Stimulated activated CD4-positive, alpha-beta T cell treated with anti-CD3 and anti-CD28 coated beads, Interleukin-15, amount 100 ng/mL, for 48 hours (primary cell): Measurements from ENCODE around the gene ARHGAP27.

Experiments used
- DNase-seq, 2 donors: peaks; one replicate each; pipeline ENCODE4 v3.0.0-alpha.2; 2020; ENCODE audit warnings: low read depth in 2 of 2

The ARHGAP27 gene

DNA sequence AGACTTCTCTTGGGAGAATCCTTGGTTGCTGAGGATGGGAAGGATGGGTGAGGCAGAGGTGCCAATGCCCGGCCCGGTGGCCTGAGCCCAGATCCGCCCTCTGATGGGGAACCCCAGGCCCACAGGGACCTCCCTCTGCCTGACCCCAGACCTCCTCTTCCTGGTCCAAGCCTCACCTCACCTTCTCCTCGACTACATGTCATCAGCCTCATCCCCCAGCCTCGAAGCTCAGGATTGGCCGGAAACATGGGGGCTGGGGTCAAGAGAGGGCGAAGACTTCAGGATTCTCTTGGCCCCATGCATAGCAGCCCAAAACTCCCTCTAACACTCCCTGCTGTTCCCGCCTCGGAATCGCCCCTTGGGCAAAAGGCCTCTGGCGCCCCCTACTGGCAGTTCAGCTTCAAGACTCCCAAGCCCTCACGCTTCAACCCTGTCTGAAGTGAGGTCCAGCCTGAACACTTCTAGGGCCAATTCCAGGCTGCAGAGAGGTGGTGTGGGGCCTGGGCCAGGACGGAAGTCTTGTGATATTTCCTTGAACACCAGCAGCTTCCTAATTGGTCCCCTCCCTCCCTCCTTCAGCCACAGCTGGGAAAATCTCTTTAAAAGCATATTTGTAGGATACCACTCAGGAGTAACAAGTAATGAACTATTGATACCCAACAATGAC is 47.2 kb downstream of the ARHGAP27 start:
- peak; percentile 83 to 90 for DNase-seq

DNA sequence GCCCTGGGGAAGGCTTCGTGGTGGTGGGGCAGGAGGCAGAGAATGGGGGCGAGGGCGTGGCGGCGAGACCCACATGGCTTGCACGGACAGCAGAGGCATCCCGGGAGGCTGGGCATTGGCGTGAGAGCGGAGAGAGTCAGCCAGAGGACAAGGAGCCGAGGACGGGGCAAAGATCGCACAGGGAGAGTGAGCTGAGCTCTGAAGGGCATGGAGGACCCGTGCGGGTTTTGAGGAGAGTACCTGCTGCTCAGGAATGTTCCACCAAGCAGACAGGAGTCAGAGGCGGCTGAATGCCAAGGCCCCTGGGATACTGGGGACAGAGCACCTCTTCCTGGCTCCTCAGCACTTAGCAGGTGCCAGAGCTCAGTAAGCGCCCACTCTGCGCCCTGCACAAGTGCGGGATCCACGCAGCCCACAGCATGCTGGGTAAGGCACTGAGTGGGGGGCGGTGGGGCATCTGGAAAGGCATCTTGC is 47.8 kb downstream of the ARHGAP27 start:
- no peak for DNase-seq

- DNase-seq: no peak
Measured at GRCh38 chr17:45384047-45384788, 48.5 kb downstream of the ARHGAP27 start.

- no peak for DNase-seq
Measured at GRCh38 chr17:45383003-45383402, 49.7 kb downstream of the ARHGAP27 start.

GRCh38 chr17:45382226-45382625 is 50.4 kb downstream of the ARHGAP27 start:
- DNase-seq: no peak

DNA sequence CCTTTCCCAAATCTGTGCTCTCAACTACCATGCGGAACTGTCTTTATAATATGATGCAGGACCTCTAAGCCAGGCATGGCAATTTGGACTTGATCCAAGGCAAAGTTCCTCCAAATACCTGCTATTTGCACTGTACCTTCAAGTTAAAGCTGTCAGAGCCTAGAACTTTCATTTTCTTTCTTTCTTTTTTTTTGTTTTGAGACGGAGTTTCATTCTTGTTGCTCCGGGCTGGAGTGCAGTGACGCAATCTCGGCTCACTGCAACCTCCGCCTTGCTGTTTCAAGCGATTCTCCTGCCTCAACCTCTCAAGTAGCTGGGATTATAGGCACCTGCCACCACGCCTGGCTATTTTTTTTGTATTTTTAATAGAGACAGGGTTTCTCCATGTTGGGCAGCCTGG is 51.7 kb downstream of the ARHGAP27 start:
- no peak for DNase-seq

GRCh38 chr17:45380046-45380765 is 52.5 kb downstream of the ARHGAP27 start:
- no peak for DNase-seq

DNA sequence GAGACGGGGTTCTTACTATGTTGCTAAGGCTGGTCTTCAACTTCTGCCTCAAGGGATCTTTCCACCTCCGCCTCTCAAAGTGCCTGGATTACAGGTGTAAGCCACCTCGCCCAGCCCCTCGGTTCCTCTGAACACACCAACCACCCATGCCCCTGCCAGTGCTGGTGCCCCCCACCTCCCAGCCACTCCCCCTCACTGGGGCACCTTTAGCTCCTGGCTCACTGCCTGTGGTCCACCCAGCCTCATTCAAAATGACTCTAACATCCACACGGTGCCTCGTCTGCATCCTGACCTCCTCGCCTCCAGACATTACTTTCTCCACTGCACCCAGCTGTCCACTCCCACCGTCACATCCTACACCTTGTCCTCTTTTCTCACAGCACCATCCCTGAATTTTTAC is 55.3 kb downstream of the ARHGAP27 start:
- no peak for DNase-seq

GRCh38 chr17:45376171-45377005 is 56.3 kb downstream of the ARHGAP27 start:
- no peak for DNase-seq

DNA sequence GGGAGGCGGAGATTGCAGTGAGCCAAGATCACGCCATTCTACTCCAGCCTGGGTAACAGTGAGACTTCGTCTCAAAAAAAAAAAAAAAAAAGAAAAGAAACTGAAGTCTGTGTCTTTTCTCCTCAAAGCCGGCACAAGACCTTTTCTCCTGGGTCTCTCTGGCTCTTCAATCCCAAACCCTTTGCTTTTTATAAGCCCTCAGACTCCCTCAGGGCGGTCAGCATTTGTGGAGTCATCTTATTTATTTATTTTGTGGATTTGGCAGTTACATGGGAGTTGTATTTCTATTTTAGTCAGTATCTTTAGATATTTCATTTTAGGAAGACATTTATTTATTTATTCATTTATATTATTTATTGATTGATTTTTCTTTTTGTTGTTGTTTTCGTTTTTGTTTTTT is 58.2 kb downstream of the ARHGAP27 start:
- no peak for DNase-seq

- DNase-seq: no peak
Measured at GRCh38 chr17:45372325-45372869, 60.3 kb downstream of the ARHGAP27 start.

GRCh38 chr17:45371414-45372324 is 61.0 kb downstream of the ARHGAP27 start:
- DNase-seq: peak; percentile 30 to 32

DNA sequence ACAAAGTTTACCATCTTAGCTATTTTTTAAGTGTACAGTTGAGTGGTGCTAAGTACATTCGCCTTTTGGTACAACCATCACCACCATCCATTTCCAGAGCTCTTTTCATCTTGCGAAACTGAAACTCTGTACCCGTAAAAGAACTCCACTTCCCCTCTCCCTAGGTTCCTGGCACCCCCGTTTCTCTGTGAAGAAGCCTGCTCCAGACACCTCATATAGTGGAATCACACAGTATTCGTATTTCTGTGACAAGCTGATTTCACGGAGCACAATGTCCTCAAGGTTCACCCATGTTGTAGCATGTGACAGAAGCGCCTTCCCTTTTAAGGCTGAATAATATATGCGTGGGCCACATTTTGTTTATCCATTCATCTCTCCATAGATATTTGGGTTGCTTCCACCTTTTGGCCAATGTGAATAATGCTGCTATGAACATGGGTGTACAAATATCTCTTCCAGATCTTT is 61.7 kb downstream of the ARHGAP27 start:
- DNase-seq: no peak

GRCh38 chr17:45369421-45369820 is 63.2 kb downstream of the ARHGAP27 start:
- no peak for DNase-seq

- no peak for DNase-seq
Measured at GRCh38 chr17:45368651-45369050, 64.0 kb downstream of the ARHGAP27 start.

DNA sequence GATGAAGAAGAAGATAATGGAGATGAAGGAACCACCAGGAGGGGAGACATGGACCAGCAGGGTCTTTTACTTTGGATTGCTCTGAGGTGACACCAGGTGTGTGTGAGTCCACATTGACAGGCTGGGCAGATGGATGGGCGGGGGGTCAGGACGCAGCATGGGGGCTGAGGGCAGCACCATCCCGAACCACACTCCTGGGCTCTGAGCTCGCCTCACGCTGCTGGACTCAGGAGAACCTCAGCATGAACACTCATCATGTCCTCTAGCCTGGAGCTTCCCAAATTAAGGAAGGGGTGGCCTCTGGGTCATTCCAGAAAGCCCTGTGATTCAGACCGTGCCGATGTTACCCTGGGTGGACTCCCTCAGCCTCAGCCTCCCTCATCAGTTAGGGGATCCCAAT is 65.5 kb downstream of the ARHGAP27 start:
- no peak for DNase-seq

GRCh38 chr17:45366691-45367090 is 66.0 kb downstream of the ARHGAP27 start:
- no peak for DNase-seq

DNA sequence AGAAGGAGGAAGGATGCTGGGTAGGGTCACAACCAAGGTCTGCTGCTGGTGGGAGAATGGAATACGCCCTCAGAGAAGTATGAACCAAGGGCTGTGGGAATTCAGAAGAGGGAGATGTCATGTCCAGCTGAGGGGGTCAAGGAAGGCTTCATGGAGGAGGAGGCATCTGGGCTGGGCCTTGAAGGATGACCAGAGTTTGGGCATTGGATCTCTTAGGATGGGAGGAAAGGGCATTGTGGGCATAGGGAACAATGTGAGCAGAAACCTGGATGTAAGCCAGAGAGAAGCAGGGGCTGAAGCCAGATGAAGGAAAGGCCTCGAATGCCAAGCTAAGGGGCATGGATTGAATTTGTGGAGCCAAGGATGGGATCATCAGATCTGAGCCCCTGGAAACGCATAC is 66.6 kb downstream of the ARHGAP27 start:
- DNase-seq: no peak

DNA sequence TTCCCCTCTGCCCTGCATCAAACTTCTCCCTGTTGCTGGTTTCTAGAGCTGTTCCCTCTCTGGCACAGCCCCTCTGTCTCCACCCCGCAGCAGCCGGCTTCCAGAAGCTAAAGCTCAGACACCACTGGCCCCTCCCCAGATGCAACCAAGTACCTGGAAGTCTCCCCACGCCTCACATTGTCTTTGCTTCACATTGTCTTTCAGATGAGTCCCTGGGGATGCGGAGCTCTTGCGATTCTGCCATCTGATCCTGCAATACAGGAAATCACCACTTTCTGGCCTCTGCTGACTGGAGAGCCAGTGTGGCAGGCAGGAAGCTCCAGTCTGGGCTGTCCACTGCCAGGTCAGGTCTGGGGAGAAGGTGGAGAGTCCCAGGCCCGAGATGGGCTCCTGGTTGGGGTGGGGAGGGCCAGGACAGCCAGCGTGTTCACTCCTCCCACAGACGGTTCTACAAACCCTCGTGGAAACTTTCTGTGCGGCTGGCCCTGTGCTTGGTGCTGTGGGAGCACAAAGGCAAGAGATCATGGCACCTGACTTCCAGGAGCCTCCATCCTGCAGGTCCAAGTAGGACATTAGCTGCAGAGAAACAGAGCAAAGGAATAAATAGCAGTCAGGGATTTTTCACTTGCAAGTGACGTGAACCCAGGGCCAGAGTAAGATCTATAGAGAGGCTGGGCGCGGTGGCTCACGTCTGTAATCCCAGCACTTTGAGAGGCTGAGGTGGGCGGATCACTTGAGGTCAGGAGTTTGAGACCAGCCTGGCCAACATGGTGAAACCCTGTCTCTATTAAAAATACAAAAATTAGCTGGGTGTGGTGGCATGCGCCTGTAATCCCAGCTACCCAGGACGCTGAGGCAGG is 67.9 kb downstream of the ARHGAP27 start:
- no peak for DNase-seq
